Sigmoid colon (tissue), 4 donors: Measurements from ENCODE around the gene SIM1.

Experiments used
- EP300 ChIP-seq, 4 donors: sonication (generic); formaldehyde crosslinking; IDR thresholded peaks; one replicate each; pipeline ENCODE4 v1.6.1; 2017; ENCODE audit warnings: antibody characterized with exemption in 4 of 4
- TF ChIP-seq, protein P1 (sequence below), 4 experiments: fragments of 450-650 bp in 3 of 4; fragments of 200-600 bp in 1 of 4; IDR thresholded peaks; one replicate each; pipeline ENCODE4 v1.5.1; 2016 to 2019; ENCODE audit warnings: antibody characterized with exemption in 4 of 4, mild to moderate bottlenecking in 3 of 4, moderate library complexity in 2 of 4

DNA sequence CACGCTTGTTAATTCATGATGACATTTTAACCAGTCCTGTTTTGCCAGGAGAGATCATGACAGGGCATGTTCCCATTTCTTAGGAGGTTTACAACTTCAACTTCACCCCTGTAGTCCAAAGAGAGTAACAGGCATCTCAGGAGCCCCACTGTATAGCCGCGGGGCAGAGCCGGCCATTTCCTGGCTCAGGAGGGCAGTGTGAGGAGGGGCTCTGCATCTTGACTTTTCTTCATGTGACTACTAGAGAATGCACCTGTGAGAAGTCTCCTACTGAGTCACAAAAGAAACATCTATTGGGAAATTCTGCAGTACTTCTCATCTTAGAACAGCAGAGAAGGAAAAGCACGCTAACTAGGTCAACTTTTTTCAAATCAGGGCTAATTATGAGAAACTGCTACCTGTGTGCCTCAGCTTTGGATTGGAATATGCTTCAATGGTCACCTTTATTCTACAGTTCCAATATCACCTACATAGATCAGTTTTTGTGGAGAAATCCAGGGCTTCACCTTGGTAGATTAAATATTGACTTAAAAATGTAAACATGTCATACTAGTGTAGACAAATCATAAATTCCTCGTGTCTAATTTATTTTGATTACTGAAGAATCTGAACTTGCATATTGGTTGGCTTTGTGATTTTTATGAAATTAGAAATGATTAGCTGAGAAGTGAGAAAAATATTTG, 28.6 kb upstream of the SIM1 start:
- no peak for TF ChIP-seq EP300 (IDR thresholded peaks at IDR 0.05)
- TF ChIP-seq, protein P1, sequence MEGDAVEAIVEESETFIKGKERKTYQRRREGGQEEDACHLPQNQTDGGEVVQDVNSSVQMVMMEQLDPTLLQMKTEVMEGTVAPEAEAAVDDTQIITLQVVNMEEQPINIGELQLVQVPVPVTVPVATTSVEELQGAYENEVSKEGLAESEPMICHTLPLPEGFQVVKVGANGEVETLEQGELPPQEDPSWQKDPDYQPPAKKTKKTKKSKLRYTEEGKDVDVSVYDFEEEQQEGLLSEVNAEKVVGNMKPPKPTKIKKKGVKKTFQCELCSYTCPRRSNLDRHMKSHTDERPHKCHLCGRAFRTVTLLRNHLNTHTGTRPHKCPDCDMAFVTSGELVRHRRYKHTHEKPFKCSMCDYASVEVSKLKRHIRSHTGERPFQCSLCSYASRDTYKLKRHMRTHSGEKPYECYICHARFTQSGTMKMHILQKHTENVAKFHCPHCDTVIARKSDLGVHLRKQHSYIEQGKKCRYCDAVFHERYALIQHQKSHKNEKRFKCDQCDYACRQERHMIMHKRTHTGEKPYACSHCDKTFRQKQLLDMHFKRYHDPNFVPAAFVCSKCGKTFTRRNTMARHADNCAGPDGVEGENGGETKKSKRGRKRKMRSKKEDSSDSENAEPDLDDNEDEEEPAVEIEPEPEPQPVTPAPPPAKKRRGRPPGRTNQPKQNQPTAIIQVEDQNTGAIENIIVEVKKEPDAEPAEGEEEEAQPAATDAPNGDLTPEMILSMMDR (IDR thresholded peaks at IDR 0.05): no peak
